Brain microvascular endothelial cell (primary cell): Measurements from ENCODE around the gene RAPGEF6.

Experiments
- DNase-seq: peaks from one replicate; pipeline ENCODE4 v3.0.0-alpha.2; 2020
- H3K27ac ChIP-seq: fragments of 250-450 bp; sonication (Bioruptor Pico); 2 replicates; pipeline ENCODE4 v1.5.1; 2020; ENCODE audit warnings: mild to moderate bottlenecking, moderate library complexity
- H3K27me3 ChIP-seq: fragments of 250-450 bp; sonication (Bioruptor Pico); replicated peaks from 2 replicates; pipeline ENCODE4 v1.5.1; 2020; ENCODE audit warnings: mild to moderate bottlenecking
- H3K36me3 ChIP-seq: fragments of 250-450 bp; sonication (Bioruptor Pico); replicated peaks from 2 replicates; pipeline ENCODE4 v1.5.1; 2020; ENCODE audit warnings: mild to moderate bottlenecking
- H3K4me3 ChIP-seq: 2 replicates; pipeline ENCODE4 v1.5.1; 2011; ENCODE audit warnings: low read depth, mild to moderate bottlenecking, control low read depth, low read length, moderate library complexity
- in situ Hi-C: cut with HindIII; loops from 2 replicates; pipeline ENCODE4 v1.10.0; 2017; ENCODE audit warnings: low sequenced_read_pairs, low pct_ligation_motif_present
- TF ChIP-seq, protein P1 (sequence below): IDR thresholded peaks from 2 replicates; pipeline ENCODE4 v1.5.1; 2011; ENCODE audit warnings: low read depth, mild to moderate bottlenecking, moderate library complexity, low read length, control low read depth, inconsistent platforms; ENCODE audit errors: missing control alignments

Gene RAPGEF6

DNA sequence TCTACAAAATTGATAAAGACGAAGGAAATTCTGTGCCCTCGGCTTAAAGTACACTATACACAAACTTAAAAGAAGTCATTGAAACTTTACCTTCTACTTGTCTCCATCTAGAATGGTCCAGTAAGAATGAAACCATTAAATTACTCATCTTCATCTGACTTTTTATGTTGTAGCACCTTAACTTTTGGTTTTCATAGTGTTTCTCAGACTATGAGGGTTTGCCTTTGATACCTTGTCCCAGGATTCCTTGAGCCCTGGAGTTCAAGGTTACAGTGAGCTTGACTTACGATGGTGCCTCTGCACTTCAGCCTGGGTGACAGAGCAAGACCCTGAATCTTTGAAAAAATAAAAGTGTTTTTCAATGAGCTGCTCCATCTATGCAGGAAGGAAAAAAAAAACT is 239.0 kb downstream of the RAPGEF6 start:
- in situ Hi-C loops = no loop called here
- TF ChIP-seq, protein P1, sequence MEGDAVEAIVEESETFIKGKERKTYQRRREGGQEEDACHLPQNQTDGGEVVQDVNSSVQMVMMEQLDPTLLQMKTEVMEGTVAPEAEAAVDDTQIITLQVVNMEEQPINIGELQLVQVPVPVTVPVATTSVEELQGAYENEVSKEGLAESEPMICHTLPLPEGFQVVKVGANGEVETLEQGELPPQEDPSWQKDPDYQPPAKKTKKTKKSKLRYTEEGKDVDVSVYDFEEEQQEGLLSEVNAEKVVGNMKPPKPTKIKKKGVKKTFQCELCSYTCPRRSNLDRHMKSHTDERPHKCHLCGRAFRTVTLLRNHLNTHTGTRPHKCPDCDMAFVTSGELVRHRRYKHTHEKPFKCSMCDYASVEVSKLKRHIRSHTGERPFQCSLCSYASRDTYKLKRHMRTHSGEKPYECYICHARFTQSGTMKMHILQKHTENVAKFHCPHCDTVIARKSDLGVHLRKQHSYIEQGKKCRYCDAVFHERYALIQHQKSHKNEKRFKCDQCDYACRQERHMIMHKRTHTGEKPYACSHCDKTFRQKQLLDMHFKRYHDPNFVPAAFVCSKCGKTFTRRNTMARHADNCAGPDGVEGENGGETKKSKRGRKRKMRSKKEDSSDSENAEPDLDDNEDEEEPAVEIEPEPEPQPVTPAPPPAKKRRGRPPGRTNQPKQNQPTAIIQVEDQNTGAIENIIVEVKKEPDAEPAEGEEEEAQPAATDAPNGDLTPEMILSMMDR = no peak
- Histone ChIP-seq H3K27ac (no peak overlapping the region), H3K4me3 (no peak overlapping the region), H3K36me3 (peaks cover 8% of the 10 kb centered on the region), H3K27me3 (no peaks in the 10 kb centered on the region)
- DNase-seq = no peak

DNA sequence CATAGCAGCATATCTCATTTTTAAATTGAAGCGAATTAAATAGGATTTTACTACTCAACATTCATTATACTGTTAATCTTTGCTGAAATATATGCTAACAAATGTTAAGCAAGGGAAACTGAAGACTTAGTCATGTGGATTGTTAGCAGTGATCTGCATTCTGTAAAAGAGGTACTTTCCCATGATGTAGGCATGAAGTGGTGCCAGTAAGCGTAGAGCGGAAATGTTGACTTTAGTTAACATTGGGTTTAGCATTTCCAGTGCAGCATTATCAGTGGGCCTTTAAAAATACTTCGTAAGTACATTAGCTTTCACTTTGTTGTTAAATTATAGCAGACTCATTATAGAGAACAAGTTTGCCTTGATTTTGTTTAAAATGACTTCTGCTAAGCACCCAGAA is 240.9 kb downstream of the RAPGEF6 start:
- H3K27ac ChIP-seq = peak overlapping the region; percentile 34
- no peak overlapping the region for H3K4me3 ChIP-seq
- TF ChIP-seq, protein P1 = no peak
- in situ Hi-C loops = no loop called here
- no peaks in the 10 kb centered on the region for H3K27me3 ChIP-seq
- no peak for DNase-seq
- peaks cover 8% of the 10 kb centered on the region for H3K36me3 ChIP-seq

DNA sequence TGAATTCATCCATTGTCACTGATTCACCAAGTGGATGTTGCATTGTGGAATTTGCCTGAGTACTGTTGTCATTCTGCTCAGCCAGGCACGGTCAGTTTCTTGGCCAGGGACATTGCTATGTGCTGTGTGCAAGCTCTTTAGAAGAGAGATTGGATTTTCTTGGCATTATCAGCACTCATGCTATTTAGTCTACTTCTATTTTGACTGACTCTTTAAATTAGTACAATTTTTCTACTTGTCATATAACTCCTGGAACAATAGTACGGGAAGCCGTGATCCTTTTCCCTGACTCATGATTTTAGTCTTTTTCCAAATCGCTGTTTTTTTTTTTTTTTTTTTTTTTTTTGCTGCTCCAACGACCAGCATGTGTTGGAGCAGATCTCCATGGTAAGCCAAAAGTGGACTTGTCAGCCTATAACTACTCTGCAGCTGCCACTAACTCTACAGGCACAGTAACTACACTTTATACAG is 241.5 kb downstream of the RAPGEF6 start:
- H3K4me3 ChIP-seq = no peak overlapping the region
- no peaks in the 10 kb centered on the region for H3K27me3 ChIP-seq
- in situ Hi-C loops = no loop called here
- peaks cover 5% of the 10 kb centered on the region for H3K36me3 ChIP-seq
- TF ChIP-seq, protein P1 = no peak
- peak overlapping the region; percentile 34 for H3K27ac ChIP-seq
- DNase-seq = no peak

DNA sequence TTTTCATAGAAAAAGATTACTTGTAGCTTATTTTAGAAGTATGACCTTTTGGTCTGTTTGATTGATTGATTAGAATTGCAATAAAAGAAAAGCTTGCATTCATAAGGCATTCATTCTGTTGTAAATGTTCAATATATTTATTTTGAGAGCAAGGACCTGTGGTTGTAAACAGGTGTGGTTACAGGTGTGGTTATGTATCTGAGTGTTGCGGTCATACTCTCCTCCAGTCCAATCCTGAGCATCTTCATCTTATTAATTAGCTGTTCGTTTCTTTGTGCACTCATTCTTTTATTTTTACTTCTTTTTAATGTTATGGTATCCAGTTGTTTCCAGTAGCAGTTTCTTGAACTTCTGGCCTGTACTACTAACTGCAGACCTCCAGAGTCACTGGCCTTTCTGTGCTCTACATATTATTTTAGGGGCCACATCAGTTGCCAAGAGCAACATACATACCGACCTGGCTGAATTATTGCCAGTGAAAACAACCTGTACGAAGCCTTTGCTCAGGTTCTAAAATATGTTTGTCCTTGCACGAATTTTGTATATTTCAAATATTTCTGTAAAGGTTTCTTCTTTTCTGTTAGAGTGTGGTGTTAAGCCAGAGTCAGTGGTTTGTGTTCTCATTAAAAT is 242.4 kb downstream of the RAPGEF6 start:
- Histone ChIP-seq H3K36me3 (peaks cover 5% of the 10 kb centered on the region), H3K27me3 (no peaks in the 10 kb centered on the region), H3K4me3 (no peak overlapping the region), H3K27ac (no peak overlapping the region)
- TF ChIP-seq, protein P1 = no peak
- in situ Hi-C loops = no loop called here
- no peak for DNase-seq

DNA sequence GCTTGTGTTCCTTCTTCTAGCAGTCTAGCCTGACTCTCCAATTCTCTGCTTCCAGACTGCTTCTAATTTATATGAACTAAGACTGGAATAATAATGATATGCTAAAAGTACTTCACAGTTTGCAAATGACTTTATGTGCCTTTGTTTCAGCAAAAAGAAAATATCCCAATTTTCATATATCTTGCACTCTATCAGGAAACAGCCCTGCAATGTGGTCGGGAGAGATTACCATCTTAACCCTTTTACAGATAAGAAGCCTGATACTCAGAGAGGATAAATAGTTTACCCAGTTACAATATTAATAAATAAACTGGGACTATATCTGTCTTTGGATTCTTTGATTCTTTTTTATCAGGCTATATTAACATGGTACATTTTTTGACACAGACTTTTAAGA is 245.2 kb downstream of the RAPGEF6 start:
- in situ Hi-C loops = no loop called here
- TF ChIP-seq, protein P1 = no peak
- DNase-seq = no peak
- Histone ChIP-seq H3K4me3 (no peak overlapping the region), H3K27ac (no peak overlapping the region), H3K36me3 (no peaks in the 10 kb centered on the region), H3K27me3 (no peaks in the 10 kb centered on the region)
